Endodermal cell (in vitro differentiated cells): ENCODE data around the gene ZCCHC9. TPM values are rescaled to one million over a fixed set of nuclear protein-coding genes. Genes with fewer than 3 reads are reported as not detected.

Experiments used
- DNase-seq: peaks from one replicate; pipeline ENCODE4 v3.0.0-alpha.2; 2017
- H3K27ac ChIP-seq: 2 replicates; pipeline ENCODE4 v1.5.1; 2013; ENCODE audit warnings: mild to moderate bottlenecking, low read depth, low read length, moderate library complexity
- H3K27me3 ChIP-seq: 2 replicates; pipeline ENCODE4 v1.6.1; 2013; ENCODE audit warnings: mild to moderate bottlenecking, low read length, moderate library complexity; ENCODE audit not compliant: insufficient read depth, control insufficient read depth, poor library complexity, severe bottlenecking
- H3K36me3 ChIP-seq: 2 replicates; pipeline ENCODE4 v1.7.0; 2013; ENCODE audit warnings: mild to moderate bottlenecking, low read length, moderate library complexity; ENCODE audit not compliant: control insufficient read depth, insufficient read depth
- H3K4me1 ChIP-seq: one replicate; pipeline ENCODE4 v1.7.0; 2013; ENCODE audit warnings: low read length; ENCODE audit not compliant: control insufficient read depth, insufficient read depth
- H3K4me3 ChIP-seq: 2 replicates; pipeline ENCODE4 v1.5.1; 2013; ENCODE audit warnings: mild to moderate bottlenecking, low read length, moderate library complexity
- H3K9ac ChIP-seq: 2 replicates; pipeline ENCODE4 v1.6.1; 2013; ENCODE audit warnings: mild to moderate bottlenecking, low read length, moderate library complexity; ENCODE audit not compliant: poor library complexity, severe bottlenecking; ENCODE audit errors: extremely low read depth
- H3K9me3 ChIP-seq: 2 replicates; pipeline ENCODE4 v1.6.1; 2013; ENCODE audit warnings: mild to moderate bottlenecking, low read length, moderate library complexity; ENCODE audit not compliant: control insufficient read depth
- H3K27ac Mint-ChIP-seq: 2 replicates; pipeline ENCODE4 v1.8.0; 2020; ENCODE audit warnings: mixed read lengths
- H3K27me3 Mint-ChIP-seq: 2 replicates; pipeline ENCODE4 v1.8.0; 2021; ENCODE audit warnings: mild to moderate bottlenecking, mixed read lengths; ENCODE audit not compliant: insufficient read depth
- H3K36me3 Mint-ChIP-seq: 2 replicates; pipeline ENCODE4 v1.8.0; 2020; ENCODE audit warnings: low read depth, mixed read lengths
- H3K4me1 Mint-ChIP-seq: 2 replicates; pipeline ENCODE4 v1.8.0; 2020; ENCODE audit warnings: mixed read lengths
- H3K4me3 Mint-ChIP-seq: 2 replicates; pipeline ENCODE4 v1.8.0; 2020; ENCODE audit warnings: mild to moderate bottlenecking, moderate library complexity, mixed read lengths
- H3K9me3 Mint-ChIP-seq: 2 replicates; pipeline ENCODE4 v1.8.0; 2020; ENCODE audit warnings: mild to moderate bottlenecking, mixed read lengths
- WGBS, 2 experiments: methylation state at CpG; one replicate each; pipeline versions ENCODE4 v1.1.5 to v1.1.7; 2013; ENCODE audit warnings: missing lambda C conversion rate in 2 of 2, mixed read lengths in 1 of 2; ENCODE audit not compliant: insufficient coverage in 1 of 2, insufficient read length in 1 of 2; 5-methylcytosine and 5-hydroxymethylcytosine counted together
- total RNA-seq, 2 donors: library from RNA; stranded (reverse); fragmentation: NEBNext Ultra II Directional in 1 of 2; extraction: Animal tissue kit (Norgen Biotek cat#: 25700) in 1 of 2; gene quantifications; 2 replicates in 1 of 2; 3 replicates in 1 of 2; pipeline ENCODE4 v1.2.1, GENCODE V29; 2021
- TF ChIP-seq, protein P1 (sequence below): fragments of 200-600 bp; sonication (generic); conservative IDR thresholded peaks from 2 replicates; pipeline ENCODE4 v1.5.0; 2021; ENCODE audit warnings: antibody characterized with exemption, mild to moderate bottlenecking

Gene ZCCHC9
- total RNA-seq, 2 donors from 2014 or later = 40.1 to 40.8 TPM

DNA sequence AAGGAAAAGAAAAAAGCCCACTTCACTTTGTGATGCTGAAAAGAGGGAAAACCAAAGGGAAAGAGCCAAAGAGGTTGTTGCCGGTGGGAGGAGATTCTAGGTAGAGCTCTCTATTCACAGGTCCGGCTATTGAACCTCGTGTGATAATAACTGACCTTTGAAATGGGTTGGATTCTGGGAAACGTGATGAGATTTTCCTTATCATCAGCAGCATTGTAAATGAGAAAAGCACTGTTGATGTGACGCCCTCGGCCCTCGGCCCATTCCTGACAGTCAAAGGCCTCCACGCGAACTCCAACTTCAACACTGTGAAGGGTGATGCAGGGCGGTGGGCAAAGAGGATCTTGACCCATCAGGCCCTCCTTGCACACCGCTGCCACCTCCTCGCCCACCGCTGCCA lies 43.3 kb downstream of the ZCCHC9 start:
- no peaks in the 10 kb centered on the region for H3K9me3 Mint-ChIP-seq
- Histone ChIP-seq H3K36me3 (no peaks in the 10 kb centered on the region), H3K27ac (no peak overlapping the region), H3K9ac (no peak overlapping the region), H3K4me1 (no peaks in the 10 kb centered on the region), H3K27me3 (no peaks in the 10 kb centered on the region), H3K9me3 (no peaks in the 10 kb centered on the region), H3K4me3 (no peak overlapping the region)
- DNase-seq = no peak
- H3K27me3 Mint-ChIP-seq = no peaks in the 10 kb centered on the region
- H3K4me1 Mint-ChIP-seq = peaks cover 7% of the 10 kb centered on the region
- no peak overlapping the region for H3K4me3 Mint-ChIP-seq
- WGBS, 2 experiments = 91 to 95% methylated on average over 9 to 13 of the region's 13 CpGs
- TF ChIP-seq, protein P1, sequence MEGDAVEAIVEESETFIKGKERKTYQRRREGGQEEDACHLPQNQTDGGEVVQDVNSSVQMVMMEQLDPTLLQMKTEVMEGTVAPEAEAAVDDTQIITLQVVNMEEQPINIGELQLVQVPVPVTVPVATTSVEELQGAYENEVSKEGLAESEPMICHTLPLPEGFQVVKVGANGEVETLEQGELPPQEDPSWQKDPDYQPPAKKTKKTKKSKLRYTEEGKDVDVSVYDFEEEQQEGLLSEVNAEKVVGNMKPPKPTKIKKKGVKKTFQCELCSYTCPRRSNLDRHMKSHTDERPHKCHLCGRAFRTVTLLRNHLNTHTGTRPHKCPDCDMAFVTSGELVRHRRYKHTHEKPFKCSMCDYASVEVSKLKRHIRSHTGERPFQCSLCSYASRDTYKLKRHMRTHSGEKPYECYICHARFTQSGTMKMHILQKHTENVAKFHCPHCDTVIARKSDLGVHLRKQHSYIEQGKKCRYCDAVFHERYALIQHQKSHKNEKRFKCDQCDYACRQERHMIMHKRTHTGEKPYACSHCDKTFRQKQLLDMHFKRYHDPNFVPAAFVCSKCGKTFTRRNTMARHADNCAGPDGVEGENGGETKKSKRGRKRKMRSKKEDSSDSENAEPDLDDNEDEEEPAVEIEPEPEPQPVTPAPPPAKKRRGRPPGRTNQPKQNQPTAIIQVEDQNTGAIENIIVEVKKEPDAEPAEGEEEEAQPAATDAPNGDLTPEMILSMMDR = no peak
- H3K27ac Mint-ChIP-seq = no peak overlapping the region
- H3K36me3 Mint-ChIP-seq = no peaks in the 10 kb centered on the region

DNA sequence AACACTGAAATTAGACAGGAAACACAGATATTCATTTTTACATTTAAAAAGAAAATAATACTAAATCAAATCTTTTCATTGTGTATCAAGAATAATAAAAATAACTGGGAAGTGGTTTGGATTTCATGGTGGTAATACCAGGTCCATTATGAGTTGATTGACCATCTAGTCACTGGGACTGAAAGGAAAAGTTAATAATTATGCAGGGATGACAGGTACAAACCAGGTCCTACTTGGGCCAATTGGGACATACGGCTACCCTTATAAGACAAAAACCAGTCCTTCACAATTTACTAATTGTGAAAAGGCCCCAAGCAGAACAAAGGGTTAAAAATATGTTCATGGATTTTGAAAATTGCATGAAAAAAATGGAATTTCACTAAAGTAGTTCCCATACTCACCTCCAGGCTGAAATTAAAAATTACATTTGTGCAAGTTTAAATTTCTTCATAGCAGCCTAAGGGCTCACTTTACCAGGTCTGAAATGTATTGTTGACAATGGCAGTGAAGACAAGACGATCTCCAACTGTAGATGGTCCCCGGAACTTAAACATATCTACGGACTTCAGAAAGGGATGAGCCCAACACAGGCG lies 44.1 kb downstream of the ZCCHC9 start:
- Histone ChIP-seq H3K27me3 (no peaks in the 10 kb centered on the region), H3K9me3 (no peaks in the 10 kb centered on the region), H3K36me3 (no peaks in the 10 kb centered on the region), H3K4me1 (no peaks in the 10 kb centered on the region), H3K9ac (no peak overlapping the region), H3K27ac (no peak overlapping the region), H3K4me3 (no peak overlapping the region)
- Mint-ChIP-seq H3K36me3 (no peaks in the 10 kb centered on the region), H3K4me3 (no peak overlapping the region), H3K27me3 (no peaks in the 10 kb centered on the region), H3K9me3 (no peaks in the 10 kb centered on the region), H3K27ac (no peak overlapping the region), H3K4me1 (peaks cover 10% of the 10 kb centered on the region)
- no peak for DNase-seq
- TF ChIP-seq, protein P1 = peak; percentile 30
- WGBS, 2 experiments = 95 to 100% methylated on average over 2 to 5 of the region's 5 CpGs

DNA sequence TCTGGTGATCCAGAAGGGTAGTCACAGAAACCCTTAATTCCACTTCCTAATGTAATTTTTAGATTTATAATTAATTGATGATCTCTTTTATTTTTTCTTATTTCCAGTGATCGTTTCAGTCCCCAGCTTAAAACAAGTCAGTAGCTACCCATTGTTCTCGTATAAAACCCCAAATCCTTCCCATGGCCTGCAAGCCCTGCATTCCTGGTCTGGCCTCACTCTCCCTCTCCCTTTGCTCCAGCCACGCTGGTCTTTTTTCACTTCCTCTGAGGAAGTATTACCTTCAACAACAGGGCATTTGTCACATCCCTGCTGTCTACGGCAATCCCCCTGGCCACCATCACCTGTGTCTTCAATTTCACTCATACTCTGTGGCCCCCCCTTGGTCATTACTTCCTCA lies 47.8 kb downstream of the ZCCHC9 start:
- no peaks in the 10 kb centered on the region for H3K4me1 ChIP-seq
- WGBS, 2 experiments = 82 to 85% methylated on average over 4 of the region's 4 CpGs
- no peak overlapping the region for H3K4me3 ChIP-seq
- H3K27me3 Mint-ChIP-seq = no peaks in the 10 kb centered on the region
- no peaks in the 10 kb centered on the region for H3K9me3 ChIP-seq
- no peaks in the 10 kb centered on the region for H3K9me3 Mint-ChIP-seq
- DNase-seq = no peak
- TF ChIP-seq, protein P1 = no peak
- H3K27me3 ChIP-seq = no peaks in the 10 kb centered on the region
- H3K9ac ChIP-seq = no peak overlapping the region
- no peak overlapping the region for H3K27ac ChIP-seq
- no peak overlapping the region for H3K4me3 Mint-ChIP-seq
- H3K36me3 Mint-ChIP-seq = no peaks in the 10 kb centered on the region
- peaks cover 13% of the 10 kb centered on the region for H3K4me1 Mint-ChIP-seq
- H3K27ac Mint-ChIP-seq = no peak overlapping the region
- no peaks in the 10 kb centered on the region for H3K36me3 ChIP-seq
